ENCODE measurements around the gene DLGAP1. TPM values are rescaled to one million over a fixed set of nuclear protein-coding genes. Genes with fewer than 3 reads are reported as not detected.

DLGAP1 gene
- total RNA-seq, 1 experiment from 2014 or later: 23.2 TPM

DNA sequence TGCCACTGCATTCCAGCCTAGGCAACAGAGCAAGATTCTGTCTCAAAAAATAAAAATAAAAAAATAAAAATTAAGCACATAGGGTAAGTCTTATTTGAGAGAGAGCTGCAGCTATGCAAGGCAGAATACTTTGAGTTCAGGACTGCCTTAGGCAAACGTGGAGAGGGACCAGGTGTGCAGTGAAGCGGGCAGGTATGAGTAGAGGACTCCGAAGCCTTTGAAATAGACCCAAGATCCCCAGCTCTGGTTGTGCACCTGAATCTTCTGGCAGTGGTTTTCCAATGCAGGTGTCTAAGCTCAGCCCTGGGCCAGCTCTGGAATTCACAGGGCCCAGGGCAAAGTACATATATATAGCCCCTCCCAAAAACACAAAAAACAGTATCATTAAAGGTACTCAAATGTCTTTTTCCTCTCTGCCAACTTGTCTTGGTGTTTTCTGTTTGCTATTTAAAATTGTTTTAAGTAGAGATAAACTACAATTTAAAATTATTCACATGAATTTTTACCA is 983.9 kb downstream of the DLGAP1 start:
- no peak overlapping the region for H3K4ac ChIP-seq (ENCODE audit: low read depth, low read length)
- no peak overlapping the region for H2BK120ac ChIP-seq (ENCODE audit: low read depth, low read length, poor library complexity, severe bottlenecking)
- no peak overlapping the region for H2BK5ac ChIP-seq (ENCODE audit: insufficient read length, low read length)
- DNase-seq: no peak
- no peak overlapping the region for H3K23ac ChIP-seq (ENCODE audit: insufficient read length, low read depth, low read length)
- no peak overlapping the region for H4K5ac ChIP-seq (ENCODE audit: insufficient read length, low read depth, low read length)
- H2BK15ac ChIP-seq (ENCODE audit: low read depth, low read length): no peak overlapping the region
- no CpG with 5 or more reads among the region's 3 CpGs for WGBS (ENCODE audit: extremely low coverage, insufficient read length, low lambda C conversion rate)
- H4K91ac ChIP-seq (ENCODE audit: insufficient read length, low read depth, low read length): no peak overlapping the region
- H4K20me1 ChIP-seq (ENCODE audit: control insufficient read depth, insufficient read depth, insufficient read length): no peaks in the 10 kb centered on the region
- no peak for TF ChIP-seq CTCF (conservative IDR thresholded peaks at IDR 0.05)
- H3K4me1 ChIP-seq (ENCODE audit: insufficient read depth, low read length): peaks cover 9% of the 10 kb centered on the region
- Mint-ChIP-seq H3K27ac (no peak overlapping the region), H3K36me3 (ENCODE audit: insufficient read depth in 1 of 3, low read depth in 3 of 3) (peaks cover 11 to 17% (median 12%) of the 10 kb centered on the region in 3 experiments), H3K4me1 (peaks cover 23 to 25% of the 10 kb centered on the region in 2 experiments), H3K27me3 (ENCODE audit: low read depth) (peaks cover 1% of the 10 kb centered on the region; the same call in 1 of the 2 replicates), H3K9me3 (peaks cover 15 to 16% of the 10 kb centered on the region in 2 experiments), H3K4me3 (no peak overlapping the region)
- H3K23me2 ChIP-seq (ENCODE audit: insufficient read length, low read depth, low read length, poor library complexity, severe bottlenecking): no peaks in the 10 kb centered on the region
- no peaks in the 10 kb centered on the region for H3K79me2 ChIP-seq (ENCODE audit: insufficient read depth, low read length)
- no peaks in the 10 kb centered on the region for H3K9me3 ChIP-seq (ENCODE audit: control insufficient read depth, low read depth, low read length)
- no peak overlapping the region for H3T11ph ChIP-seq (ENCODE audit: low read length)
- no peaks in the 10 kb centered on the region for H3K79me1 ChIP-seq (ENCODE audit: insufficient read depth, low read depth, low read length, poor library complexity, severe bottlenecking)
- no peak overlapping the region for H2BK20ac ChIP-seq (ENCODE audit: low read depth, low read length, poor library complexity, severe bottlenecking)
- no peak overlapping the region for H3K4me2 ChIP-seq (ENCODE audit: insufficient read depth, insufficient read length, low read length)
- H3K56ac ChIP-seq (ENCODE audit: insufficient read length, low read depth, low read length): no peak overlapping the region
- no peak overlapping the region for H3K14ac ChIP-seq (ENCODE audit: insufficient read depth, low read length)
- no peak overlapping the region for H2AK5ac ChIP-seq (ENCODE audit: insufficient read length, low read length)
- no peak overlapping the region for H4K8ac ChIP-seq (replicated peaks; ENCODE audit: insufficient read length, low read depth, low read length)
- no peak overlapping the region for H2AFZ ChIP-seq (ENCODE audit: low read length)
- H3K9ac ChIP-seq (ENCODE audit: extremely low read depth, insufficient read length, low read length): no peak overlapping the region
- H2BK12ac ChIP-seq (ENCODE audit: insufficient read length, low read depth, low read length): no peak overlapping the region
- H3K27ac ChIP-seq (ENCODE audit: insufficient read length, low read depth, low read length): no peak overlapping the region
- H3K27me3 ChIP-seq (ENCODE audit: insufficient read depth, low read length): no peaks in the 10 kb centered on the region
- no peak overlapping the region for H3K18ac ChIP-seq (ENCODE audit: insufficient read length, low read depth, low read length)
